GOT3 (cell line): Measurements from ENCODE around the gene TOR4A.

ENCODE experiments used
- DNase-seq: peaks from one replicate; lab custom pipeline; 2025; ENCODE audit warnings: mixed read lengths; lab: John Stamatoyannopoulos, UW

Gene TOR4A

DNA sequence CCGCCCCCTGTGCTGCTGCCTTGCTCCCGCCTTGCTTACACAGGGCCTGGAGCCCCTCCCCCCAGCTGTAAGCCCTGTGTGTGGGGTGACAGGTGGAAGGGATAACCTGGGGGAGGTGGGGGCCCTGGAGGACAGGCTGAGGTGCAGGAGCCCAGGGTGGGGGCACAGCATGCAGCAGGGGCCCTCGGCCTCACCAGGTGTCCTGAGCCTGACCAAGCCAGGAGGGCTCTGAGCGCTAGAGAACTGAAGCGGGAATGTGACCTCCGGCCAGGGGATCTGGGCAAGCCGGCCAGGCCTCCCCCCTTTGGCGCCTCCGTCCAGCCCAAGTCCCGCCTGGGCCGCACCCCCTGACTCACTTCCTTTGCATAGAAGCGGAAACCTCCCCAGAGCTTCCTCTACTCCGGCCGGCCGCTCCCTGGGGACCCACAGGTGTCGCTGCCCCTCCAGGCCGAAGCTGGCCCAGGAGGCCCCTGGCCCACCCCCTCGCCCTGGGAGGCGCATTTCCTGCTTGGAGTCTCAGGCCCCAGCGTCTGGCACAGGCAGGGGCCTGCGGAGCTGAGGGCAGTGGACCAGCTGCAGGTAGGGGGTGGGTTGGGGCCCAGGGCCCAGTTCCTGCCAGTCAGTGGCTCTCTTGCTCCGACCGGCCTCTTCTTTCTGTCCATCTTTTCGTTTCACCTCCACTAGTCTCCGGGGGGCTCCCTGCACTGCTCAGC lies at the start of gene TOR4A:
Gene TOR4A (plus strand): TSS at position 398 of the 713 bp plus-strand sequence. CDS start 964 bp downstream, outside the sequence.
- no peak for DNase-seq

- no peak for DNase-seq
Observed at GRCh38 chr9:137227853-137228505, 49.5 kb upstream of the TOR4A start.

DNA sequence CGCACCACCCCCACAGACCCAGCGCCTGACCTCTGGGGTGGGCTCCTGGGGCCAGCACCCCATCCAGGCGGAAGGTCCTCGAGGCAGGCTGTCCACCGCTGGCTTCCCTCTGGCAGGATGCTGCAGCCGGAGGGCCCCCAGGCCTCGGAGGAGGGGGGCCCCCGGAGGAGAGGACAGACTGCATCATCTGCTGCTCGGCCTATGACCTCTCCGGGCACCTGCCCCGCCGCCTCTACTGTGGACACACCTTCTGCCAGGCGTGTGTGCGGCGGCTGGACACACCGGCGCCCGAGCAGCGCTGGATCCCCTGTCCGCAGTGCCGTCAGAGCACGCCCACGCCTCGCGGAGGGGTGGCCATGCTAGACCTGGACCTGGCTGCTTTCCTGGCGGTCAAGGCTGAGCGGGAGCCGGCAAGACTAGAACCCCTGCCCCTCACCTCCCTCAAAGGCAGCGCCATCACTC lies 49.0 kb upstream of the TOR4A start:
- no peak for DNase-seq

GRCh38 chr9:137228968-137229896 lies 48.3 kb upstream of the TOR4A start:
- no peak for DNase-seq

GRCh38 chr9:137229903-137230704 lies 47.4 kb upstream of the TOR4A start:
- no peak for DNase-seq

DNA sequence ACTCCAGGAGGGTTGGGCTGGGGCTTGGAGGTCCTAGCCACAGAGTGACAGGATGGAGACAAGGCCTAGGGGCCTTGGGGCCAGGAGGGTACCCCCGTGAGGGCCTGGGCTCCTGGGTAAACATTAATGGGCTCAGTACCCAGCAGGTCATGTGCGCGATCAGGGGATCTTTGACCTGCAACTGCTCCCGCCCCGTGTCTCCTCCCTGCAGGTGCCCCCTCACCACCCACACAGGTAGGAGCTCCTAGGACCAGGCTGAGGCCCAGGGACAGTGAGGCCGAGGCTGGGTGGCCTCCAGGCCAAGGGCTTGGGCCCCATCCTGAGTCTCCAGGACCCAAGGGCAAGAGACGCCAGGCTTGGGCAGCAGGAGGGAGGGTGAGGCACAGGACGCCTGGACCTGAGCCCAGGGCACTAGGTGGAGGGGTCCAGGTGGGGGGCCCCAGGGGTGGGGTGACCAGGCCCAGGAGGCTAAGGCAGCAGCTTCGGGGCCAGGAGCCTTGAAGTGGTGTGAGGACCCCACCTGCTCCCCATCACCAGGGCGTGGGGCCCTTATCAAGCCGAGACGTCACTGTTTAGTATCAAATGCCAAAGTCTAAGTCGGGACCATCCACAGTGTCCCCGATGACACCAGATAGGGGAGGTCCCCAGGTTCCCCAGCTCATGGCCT lies 46.7 kb upstream of the TOR4A start, which contains the start of gene SLC34A3:
Gene SLC34A3 (plus strand): TSS at position 197 of the 667 bp plus-strand sequence. CDS start 802 bp downstream, outside the sequence.
- no peak for DNase-seq

GRCh38 chr9:137231372-137232039 lies 46.0 kb upstream of the TOR4A start:
- no peak for DNase-seq

- DNase-seq, result no peak
Observed at GRCh38 chr9:137232101-137232500, 45.4 kb upstream of the TOR4A start.

GRCh38 chr9:137232510-137232909 lies 45.0 kb upstream of the TOR4A start:
- no peak for DNase-seq

DNA sequence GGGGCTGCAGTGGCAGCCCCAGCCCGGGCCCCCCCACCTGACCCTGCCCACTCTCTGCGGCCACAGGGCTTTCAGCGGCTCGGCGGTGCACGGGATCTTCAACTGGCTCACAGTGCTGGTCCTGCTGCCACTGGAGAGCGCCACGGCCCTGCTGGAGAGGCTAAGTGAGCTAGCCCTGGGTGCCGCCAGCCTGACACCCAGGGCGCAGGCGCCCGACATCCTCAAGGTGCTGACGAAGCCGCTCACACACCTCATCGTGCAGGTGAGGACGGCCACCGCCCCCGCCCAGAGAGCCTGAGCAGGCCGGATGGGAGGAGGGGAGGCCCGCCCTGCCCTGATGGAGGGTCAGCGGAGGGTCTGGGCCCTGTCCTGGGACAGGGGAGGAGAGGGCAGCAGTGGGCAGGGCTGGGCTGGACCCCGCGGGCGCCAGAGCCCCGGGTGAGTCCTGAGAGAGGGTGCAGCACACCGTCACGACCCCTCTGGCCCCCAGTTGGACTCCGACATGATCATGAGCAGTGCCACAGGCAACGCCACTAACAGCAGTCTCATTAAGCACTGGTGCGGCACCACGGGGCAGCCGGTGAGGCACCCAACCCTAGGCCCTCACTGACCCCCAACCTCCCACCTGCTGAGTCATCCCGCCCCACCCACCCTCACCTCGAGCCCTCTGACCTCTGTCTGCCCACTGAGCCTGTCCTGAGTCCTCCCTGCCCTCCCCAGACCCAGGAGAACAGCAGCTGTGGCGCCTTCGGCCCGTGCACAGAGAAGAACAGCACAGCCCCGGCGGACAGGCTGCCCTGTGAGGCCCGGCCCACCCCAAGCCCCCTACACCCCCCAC lies 44.2 kb upstream of the TOR4A start:
- no peak for DNase-seq

- no peak for DNase-seq
Observed at GRCh38 chr9:137234055-137234697, 43.4 kb upstream of the TOR4A start.

GRCh38 chr9:137234758-137235423 lies 42.6 kb upstream of the TOR4A start:
- DNase-seq, result no peak

DNA sequence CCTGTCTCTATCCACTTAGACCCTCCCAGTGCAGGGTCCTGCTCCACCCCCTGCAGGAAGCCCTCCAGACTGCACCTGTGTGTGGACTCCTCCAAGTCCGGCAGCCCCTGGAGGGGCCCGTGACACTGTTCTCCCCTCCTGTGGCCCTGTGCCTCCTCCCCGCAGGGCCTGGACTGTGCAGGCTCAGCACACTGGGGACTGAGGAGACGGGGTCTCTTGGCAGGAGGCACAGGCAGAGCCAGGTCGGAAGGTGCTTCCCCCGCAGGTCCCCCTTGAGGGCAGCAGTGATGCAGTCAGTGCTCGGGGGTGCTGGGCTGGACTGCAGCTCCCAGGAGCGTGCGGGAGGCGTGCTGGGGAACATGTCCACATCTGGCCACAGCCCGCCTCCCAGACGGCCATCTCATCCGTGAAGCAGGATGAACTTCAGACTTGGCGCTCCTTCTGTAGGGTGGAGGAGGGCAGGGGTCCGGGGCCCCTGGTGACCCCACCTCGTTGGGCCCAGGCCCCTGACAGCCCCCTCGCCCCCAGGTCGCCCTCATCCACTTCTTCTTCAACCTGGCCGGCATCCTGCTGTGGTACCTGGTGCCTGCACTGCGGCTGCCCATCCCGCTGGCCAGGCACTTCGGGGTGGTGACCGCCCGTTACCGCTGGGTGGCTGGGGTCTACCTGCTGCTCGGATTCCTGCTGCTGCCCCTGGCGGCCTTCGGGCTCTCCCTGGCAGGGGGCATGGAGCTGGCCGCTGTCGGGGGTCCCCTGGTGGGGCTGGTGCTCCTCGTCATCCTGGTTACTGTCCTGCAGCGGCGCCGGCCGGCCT lies 41.9 kb upstream of the TOR4A start:
- DNase-seq, result no peak

GRCh38 chr9:137236238-137236935 lies 41.1 kb upstream of the TOR4A start:
- DNase-seq, result no peak

GRCh38 chr9:137236936-137237421 lies 40.5 kb upstream of the TOR4A start:
- DNase-seq, result no peak
